Type B pancreatic cell (in vitro differentiated cells): Measurements from ENCODE around the gene BCKDHB. TPM values are rescaled to one million over a fixed set of nuclear protein-coding genes. Genes with fewer than 3 reads are reported as not detected.

Experiments used
- DNase-seq: peaks from one replicate; pipeline ENCODE4 v3.0.0; 2021; ENCODE audit warnings: mixed read lengths; ENCODE audit not compliant: unreplicated experiment; ENCODE audit errors: extremely low spot score
- H3K27ac Mint-ChIP-seq: 2 replicates; pipeline ENCODE4 v1.8.0; 2021; ENCODE audit warnings: mild to moderate bottlenecking, mixed read lengths
- H3K27me3 Mint-ChIP-seq: 2 replicates; pipeline ENCODE4 v1.8.0; 2021; ENCODE audit warnings: mixed read lengths
- H3K36me3 Mint-ChIP-seq: 2 replicates; pipeline ENCODE4 v1.8.0; 2021; ENCODE audit warnings: mixed read lengths
- H3K4me1 Mint-ChIP-seq: one replicate; pipeline ENCODE4 v1.8.0; 2021; ENCODE audit warnings: mixed read lengths; ENCODE audit not compliant: unreplicated experiment
- H3K4me3 Mint-ChIP-seq: 2 replicates; pipeline ENCODE4 v1.8.0; 2021; ENCODE audit warnings: mild to moderate bottlenecking, mixed read lengths
- H3K9me3 Mint-ChIP-seq: 2 replicates; pipeline ENCODE4 v1.8.0; 2021; ENCODE audit warnings: mixed read lengths
- total RNA-seq: library from RNA; stranded (reverse); gene quantifications from 2 replicates; pipeline ENCODE4 v1.2.1, GENCODE V29; 2021; ENCODE audit warnings: low replicate concordance
- TF ChIP-seq, protein P1 (sequence below): fragments of 200-600 bp; sonication (generic); conservative IDR thresholded peaks from 2 replicates; pipeline ENCODE4 v1.5.0; 2021; ENCODE audit warnings: antibody characterized with exemption, mild to moderate bottlenecking

BCKDHB gene
- total RNA-seq, 1 donor from 2014 or later = 33.2 TPM

GRCh38 chr6:80215063-80215462, 108.6 kb downstream of the BCKDHB start:
- H3K4me1 Mint-ChIP-seq = peaks cover 23% of the 10 kb centered on the region
- TF ChIP-seq, protein P1, sequence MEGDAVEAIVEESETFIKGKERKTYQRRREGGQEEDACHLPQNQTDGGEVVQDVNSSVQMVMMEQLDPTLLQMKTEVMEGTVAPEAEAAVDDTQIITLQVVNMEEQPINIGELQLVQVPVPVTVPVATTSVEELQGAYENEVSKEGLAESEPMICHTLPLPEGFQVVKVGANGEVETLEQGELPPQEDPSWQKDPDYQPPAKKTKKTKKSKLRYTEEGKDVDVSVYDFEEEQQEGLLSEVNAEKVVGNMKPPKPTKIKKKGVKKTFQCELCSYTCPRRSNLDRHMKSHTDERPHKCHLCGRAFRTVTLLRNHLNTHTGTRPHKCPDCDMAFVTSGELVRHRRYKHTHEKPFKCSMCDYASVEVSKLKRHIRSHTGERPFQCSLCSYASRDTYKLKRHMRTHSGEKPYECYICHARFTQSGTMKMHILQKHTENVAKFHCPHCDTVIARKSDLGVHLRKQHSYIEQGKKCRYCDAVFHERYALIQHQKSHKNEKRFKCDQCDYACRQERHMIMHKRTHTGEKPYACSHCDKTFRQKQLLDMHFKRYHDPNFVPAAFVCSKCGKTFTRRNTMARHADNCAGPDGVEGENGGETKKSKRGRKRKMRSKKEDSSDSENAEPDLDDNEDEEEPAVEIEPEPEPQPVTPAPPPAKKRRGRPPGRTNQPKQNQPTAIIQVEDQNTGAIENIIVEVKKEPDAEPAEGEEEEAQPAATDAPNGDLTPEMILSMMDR = no peak
- no peak overlapping the region for H3K27ac Mint-ChIP-seq
- DNase-seq = no peak
- H3K9me3 Mint-ChIP-seq = peaks cover 4% of the 10 kb centered on the region
- peaks cover 11% of the 10 kb centered on the region for H3K36me3 Mint-ChIP-seq
- H3K27me3 Mint-ChIP-seq = no peaks in the 10 kb centered on the region
- no peak overlapping the region for H3K4me3 Mint-ChIP-seq

DNA sequence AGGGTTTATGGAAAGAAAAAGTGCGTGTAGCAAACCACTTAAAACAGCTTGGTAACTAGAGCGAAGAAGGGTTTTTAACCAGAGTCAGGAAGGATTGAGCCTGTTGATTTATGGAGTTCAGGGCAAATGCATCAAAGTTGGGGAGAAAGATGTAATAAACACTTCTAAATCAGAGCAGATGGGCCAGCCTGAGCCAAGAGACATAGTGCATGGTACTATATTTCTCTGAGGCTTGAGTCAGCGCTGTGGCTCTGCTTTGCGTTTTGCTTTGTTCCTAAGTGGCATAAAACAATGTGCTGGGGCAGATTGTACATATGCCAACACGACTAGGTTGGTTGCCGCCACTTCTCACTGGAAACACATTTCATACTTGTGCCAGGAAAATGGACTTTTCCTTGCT, 111.3 kb downstream of the BCKDHB start:
- H3K27ac Mint-ChIP-seq = no peak overlapping the region
- H3K4me1 Mint-ChIP-seq = peaks cover 9% of the 10 kb centered on the region
- TF ChIP-seq, protein P1 = no peak
- H3K4me3 Mint-ChIP-seq = no peak overlapping the region
- peaks cover 4% of the 10 kb centered on the region for H3K9me3 Mint-ChIP-seq
- DNase-seq = no peak
- peaks cover 21% of the 10 kb centered on the region for H3K36me3 Mint-ChIP-seq
- H3K27me3 Mint-ChIP-seq = no peaks in the 10 kb centered on the region

- no peak for DNase-seq
- no peaks in the 10 kb centered on the region for H3K27me3 Mint-ChIP-seq
- H3K9me3 Mint-ChIP-seq = peaks cover 4% of the 10 kb centered on the region
- H3K4me3 Mint-ChIP-seq = no peak overlapping the region
- no peak overlapping the region for H3K27ac Mint-ChIP-seq
- TF ChIP-seq, protein P1 = no peak
- peaks cover 4% of the 10 kb centered on the region for H3K4me1 Mint-ChIP-seq
- H3K36me3 Mint-ChIP-seq = peaks cover 27% of the 10 kb centered on the region
Observed at GRCh38 chr6:80223743-80224212, 117.3 kb downstream of the BCKDHB start.

- Mint-ChIP-seq H3K36me3 (peaks cover 23% of the 10 kb centered on the region), H3K4me3 (no peak overlapping the region), H3K9me3 (no peaks in the 10 kb centered on the region), H3K27me3 (no peaks in the 10 kb centered on the region), H3K4me1 (peaks cover 4% of the 10 kb centered on the region), H3K27ac (no peak overlapping the region)
- no peak for DNase-seq
- TF ChIP-seq, protein P1 = no peak
Observed at GRCh38 chr6:80226151-80226550, 119.7 kb downstream of the BCKDHB start.

DNA sequence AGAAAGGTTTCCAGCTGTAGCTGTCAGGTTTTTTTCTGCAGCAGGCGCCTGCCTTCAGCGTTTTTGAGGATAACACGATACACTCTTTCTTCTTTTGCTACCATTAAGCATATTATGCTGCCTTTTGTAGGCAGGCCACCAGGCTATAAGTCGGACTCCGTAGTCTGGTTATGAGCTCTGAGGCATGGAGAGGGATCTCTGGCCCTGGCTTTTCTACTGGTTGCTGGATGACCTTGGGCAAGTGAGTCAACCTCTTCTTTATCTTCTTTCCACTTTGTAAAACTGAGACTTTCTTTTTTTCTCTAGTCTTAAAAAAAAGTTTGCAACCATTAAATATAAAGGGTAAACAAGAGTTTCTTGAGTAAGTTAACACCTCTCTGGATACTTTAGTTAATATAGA, 120.2 kb downstream of the BCKDHB start:
- H3K9me3 Mint-ChIP-seq = no peaks in the 10 kb centered on the region
- H3K4me3 Mint-ChIP-seq = no peak overlapping the region
- no peaks in the 10 kb centered on the region for H3K27me3 Mint-ChIP-seq
- H3K4me1 Mint-ChIP-seq = peaks cover 4% of the 10 kb centered on the region
- H3K27ac Mint-ChIP-seq = no peak overlapping the region
- no peak for DNase-seq
- peaks cover 21% of the 10 kb centered on the region for H3K36me3 Mint-ChIP-seq
- TF ChIP-seq, protein P1 = no peak
